ENCODE results near the gene DERL3.

The DERL3 gene

DNA sequence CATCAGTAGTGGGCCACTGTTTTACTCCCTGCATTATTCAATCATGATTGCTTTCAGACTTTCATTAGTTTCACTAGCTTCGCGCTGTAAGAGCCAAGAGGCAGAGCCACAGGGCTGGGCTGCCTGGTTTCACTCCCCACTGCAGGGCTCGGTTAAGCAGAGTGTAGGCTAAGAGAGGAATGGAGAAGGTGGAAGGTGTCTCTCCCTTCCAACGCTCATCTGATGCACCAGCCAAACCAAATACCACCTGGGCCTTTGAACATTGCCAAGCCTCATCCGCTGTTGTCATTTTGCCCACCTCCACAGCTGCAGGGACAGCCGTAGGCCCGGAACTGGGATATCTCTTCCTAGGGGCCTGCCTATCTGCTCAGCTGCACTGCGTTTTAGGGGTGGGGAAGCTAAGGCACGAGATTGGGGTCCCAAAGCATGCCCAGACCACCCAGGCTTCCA is 52.5 kb downstream of the DERL3 start:
- no peak overlapping the region for H3K4me3 ChIP-seq (IDR thresholded peaks at IDR 0.05; ENCODE audit: insufficient read depth, low read depth, low read length)
- H3K36me3 ChIP-seq (ENCODE audit: insufficient read depth): no peaks in the 10 kb centered on the region
- peaks cover 21% of the 10 kb centered on the region for H4K20me1 ChIP-seq (ENCODE audit: insufficient read depth)
- TF ChIP-seq, protein P1, sequence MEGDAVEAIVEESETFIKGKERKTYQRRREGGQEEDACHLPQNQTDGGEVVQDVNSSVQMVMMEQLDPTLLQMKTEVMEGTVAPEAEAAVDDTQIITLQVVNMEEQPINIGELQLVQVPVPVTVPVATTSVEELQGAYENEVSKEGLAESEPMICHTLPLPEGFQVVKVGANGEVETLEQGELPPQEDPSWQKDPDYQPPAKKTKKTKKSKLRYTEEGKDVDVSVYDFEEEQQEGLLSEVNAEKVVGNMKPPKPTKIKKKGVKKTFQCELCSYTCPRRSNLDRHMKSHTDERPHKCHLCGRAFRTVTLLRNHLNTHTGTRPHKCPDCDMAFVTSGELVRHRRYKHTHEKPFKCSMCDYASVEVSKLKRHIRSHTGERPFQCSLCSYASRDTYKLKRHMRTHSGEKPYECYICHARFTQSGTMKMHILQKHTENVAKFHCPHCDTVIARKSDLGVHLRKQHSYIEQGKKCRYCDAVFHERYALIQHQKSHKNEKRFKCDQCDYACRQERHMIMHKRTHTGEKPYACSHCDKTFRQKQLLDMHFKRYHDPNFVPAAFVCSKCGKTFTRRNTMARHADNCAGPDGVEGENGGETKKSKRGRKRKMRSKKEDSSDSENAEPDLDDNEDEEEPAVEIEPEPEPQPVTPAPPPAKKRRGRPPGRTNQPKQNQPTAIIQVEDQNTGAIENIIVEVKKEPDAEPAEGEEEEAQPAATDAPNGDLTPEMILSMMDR (conservative IDR thresholded peaks at IDR 0.05; ENCODE audit: low read depth, low read length): no peak
- H3K27me3 ChIP-seq (ENCODE audit: insufficient read depth, low read depth): no peaks in the 10 kb centered on the region
- H3K4me1 ChIP-seq (ENCODE audit: low read depth, poor library complexity, severe bottlenecking): peaks cover 50% of the 10 kb centered on the region
- peaks cover 41% of the 10 kb centered on the region for H3K79me2 ChIP-seq (ENCODE audit: insufficient read depth, low read depth)
- peak overlapping the region; percentile 75 for H2AFZ ChIP-seq (ENCODE audit: low read depth)
- H3K27ac ChIP-seq: peak overlapping the region; percentile 98
- H3K9ac ChIP-seq: peak overlapping the region; percentile 96
- H3K4me2 ChIP-seq: peak overlapping the region; percentile 98

All from KMS-11 (cell line).